Esophagus muscularis mucosa (tissue), 4 donors: ENCODE data around the gene SIGLEC1.

ENCODE experiments used
- CTCF ChIP-seq, 3 experiments: fragments of 200-600 bp in 2 of 3; fragments of 450-650 bp in 1 of 3; sonication (generic) in 2 of 3; IDR thresholded peaks; one replicate each; pipeline ENCODE4 v1.5.1; 2017 to 2019; ENCODE audit warnings: antibody characterized with exemption in 3 of 3, mild to moderate bottlenecking in 2 of 3, moderate library complexity in 1 of 3
- EP300 ChIP-seq: sonication (generic); formaldehyde crosslinking; IDR thresholded peaks from one replicate; pipeline ENCODE4 v1.6.1; 2017; ENCODE audit warnings: antibody characterized with exemption
- POLR2A ChIP-seq: fragments of 450-650 bp; IDR thresholded peaks from one replicate; pipeline ENCODE4 v1.6.1; 2017; ENCODE audit warnings: antibody characterized with exemption, moderate library complexity, mild to moderate bottlenecking, low read depth
- POLR2AphosphoS5 ChIP-seq, 2 donors: sonication (generic); formaldehyde crosslinking; IDR thresholded peaks; one replicate each; pipeline ENCODE4 v1.6.1; 2017; ENCODE audit warnings: antibody characterized with exemption in 2 of 2

GRCh38 chr20:3745686-3746173 is 33.3 kb upstream of the SIGLEC1 start:
- TF ChIP-seq CTCF (IDR thresholded peaks at IDR 0.05) = no peak
- no peak for TF ChIP-seq POLR2A
- no peak for TF ChIP-seq POLR2AphosphoS5 (IDR thresholded peaks at IDR 0.05)
- TF ChIP-seq EP300 = no peak
